Ecto neural progenitor cell (in vitro differentiated cells): ENCODE data around the gene ALG9.
"Not testable (repeated sequence)": the region's sequence is repeated elsewhere in the genome, so short reads cannot be mapped to it uniquely, and the experiment has no call there.

ENCODE experiments used
- DNase-seq: peaks from one replicate; pipeline ENCODE4 v3.0.0-alpha.2; 2018; ENCODE audit warnings: low spot score

Gene ALG9, protein sequence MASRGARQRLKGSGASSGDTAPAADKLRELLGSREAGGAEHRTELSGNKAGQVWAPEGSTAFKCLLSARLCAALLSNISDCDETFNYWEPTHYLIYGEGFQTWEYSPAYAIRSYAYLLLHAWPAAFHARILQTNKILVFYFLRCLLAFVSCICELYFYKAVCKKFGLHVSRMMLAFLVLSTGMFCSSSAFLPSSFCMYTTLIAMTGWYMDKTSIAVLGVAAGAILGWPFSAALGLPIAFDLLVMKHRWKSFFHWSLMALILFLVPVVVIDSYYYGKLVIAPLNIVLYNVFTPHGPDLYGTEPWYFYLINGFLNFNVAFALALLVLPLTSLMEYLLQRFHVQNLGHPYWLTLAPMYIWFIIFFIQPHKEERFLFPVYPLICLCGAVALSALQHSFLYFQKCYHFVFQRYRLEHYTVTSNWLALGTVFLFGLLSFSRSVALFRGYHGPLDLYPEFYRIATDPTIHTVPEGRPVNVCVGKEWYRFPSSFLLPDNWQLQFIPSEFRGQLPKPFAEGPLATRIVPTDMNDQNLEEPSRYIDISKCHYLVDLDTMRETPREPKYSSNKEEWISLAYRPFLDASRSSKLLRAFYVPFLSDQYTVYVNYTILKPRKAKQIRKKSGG

DNA sequence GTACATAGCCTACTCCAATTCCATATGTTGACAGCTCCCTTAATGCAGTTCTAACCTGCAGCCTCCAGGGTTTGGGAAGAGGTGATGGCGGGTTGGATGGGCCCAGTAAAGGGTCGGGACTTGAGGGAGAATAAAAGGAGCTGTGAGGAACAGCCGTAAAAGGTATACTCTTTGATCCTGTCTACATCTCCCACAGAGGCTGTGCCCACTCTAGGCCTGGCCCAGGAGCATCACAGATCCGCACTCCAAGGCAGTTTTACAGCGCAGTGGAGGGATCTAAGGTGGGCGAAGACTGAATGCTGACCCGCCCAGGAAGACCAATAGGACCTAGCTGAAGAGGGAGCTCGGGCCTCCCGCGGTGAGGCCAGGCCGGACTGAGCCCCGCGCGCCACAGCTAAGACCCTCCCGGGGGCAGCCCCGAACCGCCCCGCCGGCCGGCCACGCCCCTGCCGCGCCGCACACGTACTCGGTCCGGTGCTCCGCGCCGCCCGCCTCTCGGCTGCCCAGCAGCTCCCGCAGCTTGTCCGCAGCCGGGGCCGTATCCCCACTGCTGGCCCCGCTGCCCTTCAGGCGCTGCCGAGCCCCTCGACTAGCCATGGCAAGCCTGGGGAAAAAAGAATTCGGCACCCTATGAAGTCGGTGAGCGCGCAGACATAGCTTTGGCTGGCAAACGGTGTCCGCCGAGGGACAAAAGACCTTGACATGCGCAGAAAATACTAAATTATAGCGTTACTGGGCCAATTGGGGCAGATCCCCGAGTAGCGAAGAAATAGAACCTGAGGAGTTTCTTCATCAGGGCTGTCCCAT, at the start of gene ALG9:
ALG9 (minus strand) TSS at position 696 of the 807 bp plus-strand sequence; CDS start at position 597, 99 bp downstream.
- peak; percentile 86 for DNase-seq

DNA sequence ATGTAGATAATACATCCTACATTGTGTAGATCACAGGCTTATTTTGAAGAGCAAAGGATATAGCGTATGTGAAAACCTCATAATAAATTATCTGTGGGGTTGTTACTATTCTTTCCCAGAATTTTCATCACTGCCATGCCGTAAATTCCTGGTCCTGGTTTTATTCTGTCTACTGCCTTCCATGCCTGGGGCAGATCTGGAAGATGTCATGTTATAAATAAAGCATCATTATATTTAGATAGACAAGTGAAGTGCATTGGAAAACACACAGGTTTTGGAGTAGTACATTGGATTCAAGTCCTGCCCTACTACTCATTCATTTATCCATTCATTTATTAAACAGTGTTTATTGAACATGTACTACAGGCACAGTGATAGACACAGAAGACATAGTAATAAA, 49.5 kb upstream of the ALG9 start:
- no peak for DNase-seq

- no peak for DNase-seq
These were observed 47.2 kb upstream of the ALG9 start, which contains the start of gene C11orf52 for GRCh38 chr11:111918390-111919256. C11orf52 (plus strand) TSS chr11:111918913; CDS start chr11:111918973, 60 bp downstream.

GRCh38 chr11:111917788-111918187, 46.4 kb upstream of the ALG9 start:
- DNase-seq, result no peak

GRCh38 chr11:111917312-111917711, 45.9 kb upstream of the ALG9 start:
- DNase-seq, result no peak

GRCh38 chr11:111916768-111917167, 45.4 kb upstream of the ALG9 start:
- DNase-seq, result no peak

- no peak for DNase-seq
These were observed 42.6 kb upstream of the ALG9 start for GRCh38 chr11:111913997-111914396.

- DNase-seq, result no peak
These were observed 41.9 kb upstream of the ALG9 start for GRCh38 chr11:111913031-111913861.

- no peak for DNase-seq
These were observed 41.2 kb upstream of the ALG9 start, which contains the start of gene HSPB2 for GRCh38 chr11:111912535-111912934. HSPB2 (plus strand) TSS chr11:111912734; CDS start chr11:111912830, 96 bp downstream.

- no peak for DNase-seq
These were observed 40.4 kb upstream of the ALG9 start, which contains the start of gene CRYAB for GRCh38 chr11:111911563-111912401. CRYAB (minus strand) TSS chr11:111911770; CDS start chr11:111911724, 46 bp downstream.

- no peak for DNase-seq
These were observed 39.5 kb upstream of the ALG9 start for GRCh38 chr11:111910676-111911562.

- no peak for DNase-seq
These were observed 38.0 kb upstream of the ALG9 start for GRCh38 chr11:111909378-111909777.

GRCh38 chr11:111908639-111909305, 37.4 kb upstream of the ALG9 start:
- DNase-seq, result no peak

DNA sequence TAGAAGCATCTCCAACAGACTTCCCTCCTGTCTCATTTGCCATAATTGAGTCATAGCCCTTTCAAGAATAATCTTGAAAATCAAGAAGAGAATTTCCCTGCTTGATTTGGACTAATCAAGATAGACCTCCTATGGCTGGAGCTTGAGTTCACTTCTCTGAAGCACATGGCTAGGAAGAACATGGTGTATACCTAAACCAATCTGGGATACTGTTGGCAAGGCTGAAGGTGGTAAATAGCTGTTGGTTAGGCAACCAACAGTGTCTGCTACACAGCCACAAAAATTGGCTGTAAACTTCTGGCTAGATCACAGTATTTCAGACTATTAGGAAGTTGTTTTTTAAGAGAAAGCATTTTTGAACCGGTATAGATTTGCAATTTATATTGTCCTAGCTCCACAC, 35.3 kb upstream of the ALG9 start:
- no peak for DNase-seq

DNA sequence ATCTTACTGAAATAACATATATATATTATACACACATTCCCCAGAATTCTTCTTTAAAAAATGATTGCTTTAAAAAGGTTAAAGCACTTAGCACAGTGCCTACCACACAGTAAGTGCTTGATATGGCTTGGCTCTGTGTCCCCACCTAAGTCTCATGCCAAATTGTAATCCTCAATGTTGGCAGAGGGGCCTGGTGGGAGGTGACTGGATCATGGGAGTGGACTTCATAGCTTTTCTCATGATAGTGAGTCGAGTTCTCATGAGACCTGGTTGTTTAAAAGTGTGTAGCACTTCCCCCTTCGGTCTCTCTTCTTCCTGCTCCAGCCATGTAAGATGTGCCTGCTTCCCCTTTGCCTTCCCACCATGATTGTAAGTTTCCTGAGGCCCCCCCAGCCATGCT, 34.0 kb upstream of the ALG9 start:
- DNase-seq, result no peak

DNA sequence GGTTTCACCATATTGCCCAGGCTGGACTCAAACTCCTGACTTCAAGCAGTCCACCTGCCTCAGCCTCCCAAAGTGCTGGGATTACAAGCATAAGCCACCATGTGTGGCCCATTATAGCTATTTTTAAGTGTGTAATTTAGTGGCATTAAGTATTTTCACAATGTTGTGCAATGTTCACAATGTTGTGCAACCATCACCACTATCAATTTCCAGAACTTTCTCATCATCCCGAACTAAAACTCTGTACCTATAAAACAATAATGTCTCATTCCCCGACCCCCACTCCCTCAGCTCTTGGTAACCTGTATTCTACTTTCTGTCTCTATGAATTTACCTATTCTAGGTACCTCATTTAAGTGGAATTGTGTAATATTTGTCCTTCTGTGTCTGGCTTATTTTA, 15.5 kb upstream of the ALG9 start:
- no peak for DNase-seq

DNA sequence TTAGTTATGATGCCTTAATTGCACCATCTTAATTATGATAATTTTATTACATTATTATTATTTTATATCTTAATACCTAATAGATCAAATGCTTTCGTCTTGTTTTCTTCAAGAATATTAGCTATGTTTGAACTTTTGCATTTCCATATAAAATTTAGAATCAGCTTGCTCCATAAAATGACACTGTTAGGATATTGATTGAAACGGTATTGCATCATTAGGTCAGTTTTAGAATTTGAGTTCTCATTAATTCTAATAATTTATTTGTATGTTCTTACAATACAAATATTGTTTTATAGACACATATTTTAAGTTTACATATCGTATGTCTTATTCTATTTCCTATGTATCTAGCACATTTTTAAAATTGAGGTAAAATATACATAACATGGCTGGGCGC, 14.7 kb upstream of the ALG9 start:
- DNase-seq, result no peak

DNA sequence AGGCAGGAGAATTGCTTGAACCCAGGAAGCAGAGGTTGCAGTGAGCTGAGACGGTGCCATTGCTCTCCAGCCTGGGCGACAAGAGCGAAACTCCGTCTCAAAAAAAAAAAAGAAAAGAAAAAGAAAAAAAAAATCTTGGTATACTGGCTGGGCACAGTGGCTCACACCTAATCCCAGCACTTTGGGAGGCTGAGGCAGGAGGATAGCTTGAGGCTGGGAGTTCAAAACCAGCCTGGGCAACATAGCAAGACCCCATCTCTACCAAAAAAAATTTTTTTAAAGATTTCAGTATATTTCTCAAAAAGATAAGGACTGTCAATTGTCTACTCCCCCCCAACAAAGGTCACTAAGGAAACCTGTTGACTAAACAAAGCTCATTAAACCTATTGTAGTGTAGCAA, 13.7 kb upstream of the ALG9 start:
- not testable (repeated sequence) for DNase-seq
